Urothelium cell line (cell line): ENCODE data around the gene MRTFA.

Experiments used
- DNase-seq: peaks from one replicate; pipeline ENCODE4 v3.0.0; 2011; ENCODE audit warnings: low spot score, mixed read lengths
- FAIRE-seq: peaks from 2 replicates; lab custom pipeline; 2011; peaks lifted over from hg19 to GRCh38; lab: Jason Lieb, UNC

MRTFA gene

DNA sequence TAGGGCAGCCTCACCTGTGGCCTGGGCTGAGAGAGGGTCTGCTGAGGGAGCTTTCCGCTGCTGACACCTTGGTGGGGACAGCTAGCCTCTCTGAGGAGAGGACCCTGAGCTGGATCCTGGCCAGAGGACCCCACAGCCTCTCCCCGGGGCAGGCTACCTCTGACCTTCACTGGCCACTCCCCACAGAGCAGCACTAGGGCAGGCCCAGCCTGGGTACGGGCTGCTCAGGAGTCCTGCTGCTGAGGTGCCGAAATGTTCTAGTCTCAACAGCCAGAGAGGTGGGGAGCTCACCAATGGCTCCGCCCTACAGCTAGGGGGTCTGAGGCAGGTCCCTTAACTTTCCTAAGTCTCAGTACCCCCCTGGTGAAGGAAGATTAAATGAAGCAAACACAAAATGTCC is 218.6 kb downstream of the MRTFA start:
- no peak for DNase-seq
- FAIRE-seq = no peak

DNA sequence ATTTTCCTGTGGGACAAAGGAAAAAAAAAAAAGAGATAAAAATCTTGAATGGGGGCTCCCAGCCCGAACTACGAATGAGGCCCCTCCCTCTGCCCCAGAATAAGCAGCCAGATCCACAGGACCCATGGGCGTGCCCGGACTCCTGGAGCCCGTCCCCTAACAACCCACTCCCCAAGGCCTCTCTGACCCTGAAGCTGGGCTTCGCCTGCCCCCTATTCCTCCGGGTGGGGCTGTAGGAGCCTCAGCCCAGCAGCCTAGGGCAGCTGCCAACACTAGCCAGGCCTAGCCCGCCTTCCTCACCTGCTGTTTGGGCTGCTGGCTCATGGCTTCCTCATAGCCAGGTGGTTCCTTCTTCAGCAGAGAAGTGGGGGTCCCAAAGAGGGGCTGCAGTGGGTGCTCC is 219.5 kb downstream of the MRTFA start:
- DNase-seq (no peak), FAIRE-seq (no peak)

GRCh38 chr22:40416636-40417035 is 219.9 kb downstream of the MRTFA start:
- FAIRE-seq (no peak), DNase-seq (no peak)

DNA sequence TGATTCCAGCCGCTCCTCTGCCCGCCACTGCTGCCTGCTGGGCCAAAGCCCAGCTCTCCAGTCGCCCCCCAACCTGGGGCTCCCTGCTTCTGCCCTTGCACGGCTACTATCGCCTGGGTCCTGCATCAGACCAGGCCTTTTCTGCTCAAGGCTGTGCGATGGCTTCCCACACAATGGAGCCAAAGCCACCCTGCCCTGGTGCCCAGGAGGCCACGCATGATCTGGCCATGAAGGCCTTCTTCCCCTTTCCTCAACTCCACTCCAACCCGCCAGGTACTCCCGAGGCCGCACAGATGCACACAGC is 220.3 kb downstream of the MRTFA start:
- DNase-seq (no peak), FAIRE-seq (no peak)

- no peak for DNase-seq
- FAIRE-seq = no peak
Measured at GRCh38 chr22:40415531-40416266, 220.8 kb downstream of the MRTFA start.

- DNase-seq (no peak), FAIRE-seq (no peak)
Measured at GRCh38 chr22:40414838-40415505, 221.5 kb downstream of the MRTFA start.

DNA sequence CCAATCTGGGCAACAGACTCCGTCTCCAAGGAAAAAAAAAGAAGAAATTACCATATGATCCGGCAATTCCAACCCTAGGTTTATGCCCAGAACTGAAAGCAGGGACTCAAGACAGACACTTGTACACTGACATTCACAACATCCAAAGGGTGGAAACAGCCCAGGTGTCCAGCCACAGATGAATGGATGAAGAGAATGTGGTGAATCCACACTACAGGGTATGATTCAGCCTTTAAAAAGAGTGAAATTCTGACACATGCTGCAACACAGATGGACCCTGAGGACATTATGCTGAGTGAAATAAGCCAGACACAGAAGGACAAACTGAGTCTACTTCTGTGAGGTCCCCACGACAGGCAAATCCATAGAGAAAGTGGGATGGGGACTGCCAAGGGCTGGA is 222.2 kb downstream of the MRTFA start:
- DNase-seq (no peak), FAIRE-seq (peak; percentile 35)

DNA sequence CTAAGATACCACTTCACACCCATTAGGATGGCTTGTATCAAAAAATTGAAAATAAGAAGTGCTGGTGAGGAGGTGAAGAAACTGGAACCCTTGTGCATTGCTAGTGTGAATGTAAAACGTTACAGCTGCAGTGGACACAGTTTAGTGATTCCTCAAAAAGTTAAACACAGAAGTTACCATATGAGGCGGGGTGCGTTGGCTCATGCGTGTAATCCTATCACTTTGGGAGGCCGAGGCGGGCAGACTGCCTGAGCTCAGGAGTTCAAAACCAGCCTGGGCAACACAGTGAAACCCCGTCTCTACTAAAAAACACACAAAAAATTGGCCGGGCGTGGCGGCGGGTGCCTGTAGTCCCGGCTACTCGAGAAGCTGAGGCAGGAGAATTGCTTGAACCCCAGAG is 222.6 kb downstream of the MRTFA start:
- DNase-seq (no peak), FAIRE-seq (no peak)

- DNase-seq (no peak), FAIRE-seq (no peak)
Measured at GRCh38 chr22:40412441-40412840, 224.1 kb downstream of the MRTFA start.

GRCh38 chr22:40411506-40411861 is 225.0 kb downstream of the MRTFA start:
- DNase-seq (no peak), FAIRE-seq (no peak)

DNA sequence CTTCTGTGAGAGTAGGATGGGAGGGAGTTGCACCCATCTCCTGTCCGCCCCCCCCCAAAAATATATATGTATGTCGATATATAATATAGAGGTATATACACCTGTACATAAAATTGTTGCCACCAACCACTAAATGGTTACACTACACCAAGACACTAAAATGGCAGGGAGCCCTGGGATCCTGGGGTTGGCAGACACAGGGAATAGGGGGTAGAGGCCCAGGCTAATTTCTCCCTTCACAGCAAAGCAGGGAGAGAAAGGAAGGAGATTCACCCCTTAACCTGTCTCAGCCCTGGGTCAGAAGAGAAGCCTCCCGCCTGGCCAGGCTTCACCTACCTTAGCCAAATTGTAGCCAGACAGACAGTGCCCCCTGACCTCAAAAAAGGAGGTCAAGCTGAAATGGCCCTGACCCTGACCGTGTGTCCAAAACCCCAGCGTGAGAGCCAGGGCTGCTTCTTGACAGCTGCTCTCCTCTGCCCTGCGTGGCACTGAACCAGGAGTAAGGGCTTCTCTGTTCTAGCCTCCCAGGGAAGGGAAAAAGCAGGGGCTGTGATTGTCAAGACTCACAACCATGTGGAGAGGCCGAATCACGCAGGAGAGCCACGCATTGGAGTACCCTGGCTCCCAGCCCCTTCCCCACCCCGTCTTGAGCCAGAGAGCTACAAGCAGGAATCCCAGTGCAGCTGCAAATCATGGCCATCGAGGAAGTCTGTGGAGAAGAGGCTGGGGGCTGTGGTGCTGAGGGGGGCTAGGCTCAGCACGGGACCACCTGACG is 225.6 kb downstream of the MRTFA start:
- no peak for FAIRE-seq
- no peak for DNase-seq

DNA sequence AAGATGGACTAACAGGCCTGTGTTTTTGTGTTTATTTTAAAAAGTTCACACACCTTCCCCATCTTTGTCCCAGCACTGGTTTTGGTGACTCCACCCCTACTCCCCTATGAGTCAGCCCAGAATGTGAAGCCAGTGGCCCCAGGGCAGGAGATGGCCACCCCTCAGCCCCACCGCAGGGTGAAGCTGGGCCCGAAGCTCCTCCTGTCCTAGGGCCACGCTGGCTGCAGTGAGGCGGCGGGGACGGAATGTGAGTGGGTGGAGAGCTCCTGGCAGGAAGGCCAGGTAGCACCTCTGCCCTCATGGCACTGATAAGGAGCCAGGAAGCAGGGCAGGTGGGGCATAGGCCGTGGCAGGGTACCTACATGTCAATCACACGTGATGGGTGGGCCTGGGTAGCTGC is 226.2 kb downstream of the MRTFA start:
- FAIRE-seq (peak; percentile 63), DNase-seq (no peak)

- FAIRE-seq = no peak
- DNase-seq = no peak
Measured at GRCh38 chr22:40409613-40410113, 226.9 kb downstream of the MRTFA start.

GRCh38 chr22:40408718-40409612 is 227.6 kb downstream of the MRTFA start:
- DNase-seq (no peak), FAIRE-seq (no peak)

GRCh38 chr22:40407831-40408717 is 228.4 kb downstream of the MRTFA start:
- DNase-seq (no peak), FAIRE-seq (no peak)

- DNase-seq (no peak), FAIRE-seq (no peak)
Measured at GRCh38 chr22:40407021-40407761, 229.3 kb downstream of the MRTFA start.

- DNase-seq (no peak), FAIRE-seq (no peak)
Measured at GRCh38 chr22:40406063-40406890, 230.2 kb downstream of the MRTFA start.
